ENCODE results near the gene PNMT. TPM values are rescaled to one million over a fixed set of nuclear protein-coding genes. Genes with fewer than 3 reads are reported as not detected.

Gene PNMT
- total and polyA plus RNA-seq, 2 donors (not counting 1 experiment from before 2014, with no cell fraction given), result not detected

DNA sequence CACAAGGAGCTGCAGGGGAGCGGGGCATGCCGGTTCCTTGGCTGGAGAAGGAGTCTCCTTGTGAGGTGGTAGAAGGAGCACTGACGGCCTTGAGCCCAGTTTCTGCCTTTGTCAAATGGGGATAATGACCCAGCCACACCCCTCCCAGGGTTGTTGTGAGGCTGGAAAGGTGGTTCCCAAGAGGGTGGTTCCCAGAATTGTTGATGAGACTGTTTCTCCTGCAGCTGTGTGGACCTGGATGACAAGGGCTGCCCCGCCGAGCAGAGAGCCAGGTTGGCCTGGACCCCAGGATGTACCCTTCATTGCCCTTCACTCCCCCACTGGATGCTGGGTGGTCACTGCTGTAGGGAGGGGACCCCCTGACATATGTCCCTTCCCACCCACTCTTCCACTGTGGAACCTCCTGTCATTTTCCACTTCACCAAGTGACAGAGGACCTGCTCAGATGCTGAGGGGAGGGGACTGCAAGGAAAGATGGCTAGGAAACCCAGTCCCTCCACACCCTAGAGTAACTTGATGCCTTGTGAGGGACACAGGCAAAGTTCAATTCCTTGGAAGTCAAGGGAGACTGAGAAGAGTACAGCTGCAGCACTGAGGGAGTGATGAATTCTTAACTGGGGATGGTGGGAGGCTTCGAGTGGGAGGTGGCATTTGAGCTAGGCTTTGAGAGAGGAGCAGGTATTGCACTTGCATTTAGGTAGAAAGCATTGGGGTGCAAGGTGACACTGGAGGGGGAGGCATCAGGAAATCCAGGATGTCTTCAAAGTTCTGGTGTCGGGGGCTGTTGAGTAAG is 51.5 kb downstream of the PNMT start:
- Histone ChIP-seq H3K79me2 (ENCODE audit: control insufficient read depth, insufficient read depth, low read length) (no peaks in the 10 kb centered on the region), H3K4me2 (ENCODE audit: extremely low read depth, insufficient read depth, low read length) (no peak overlapping the region), H2AFZ (ENCODE audit: low read length) (no peak overlapping the region), H3K4me3 (replicated peaks in 1 of 4; ENCODE audit: control extremely low read depth in 1 of 4, insufficient read depth in 1 of 4, low read depth in 3 of 4, low read length in 4 of 4) (no peak overlapping the region), H3K9me3 (ENCODE audit: control insufficient read depth, insufficient read depth, low read depth, low read length) (no peaks in the 10 kb centered on the region), H3K9ac (ENCODE audit: insufficient read depth, low read length) (no peak overlapping the region), H3K27ac (ENCODE audit: insufficient read depth, low read length) (no peak overlapping the region), H4K20me1 (ENCODE audit: control insufficient read depth, extremely low read depth, insufficient read depth, low read length) (no peaks in the 10 kb centered on the region), H3K4me1 (ENCODE audit: control insufficient read depth, extremely low read depth, insufficient read depth, low read length) (no peaks in the 10 kb centered on the region), H3K27me3 (ENCODE audit: control insufficient read depth, insufficient read depth, low read length) (no peaks in the 10 kb centered on the region), H3K36me3 (ENCODE audit: control insufficient read depth, insufficient read depth, low read length) (peaks cover 12% of the 10 kb centered on the region)
- no peak for DNase-seq (ENCODE audit: low read depth in 2 of 2)
- TF ChIP-seq, protein P1, sequence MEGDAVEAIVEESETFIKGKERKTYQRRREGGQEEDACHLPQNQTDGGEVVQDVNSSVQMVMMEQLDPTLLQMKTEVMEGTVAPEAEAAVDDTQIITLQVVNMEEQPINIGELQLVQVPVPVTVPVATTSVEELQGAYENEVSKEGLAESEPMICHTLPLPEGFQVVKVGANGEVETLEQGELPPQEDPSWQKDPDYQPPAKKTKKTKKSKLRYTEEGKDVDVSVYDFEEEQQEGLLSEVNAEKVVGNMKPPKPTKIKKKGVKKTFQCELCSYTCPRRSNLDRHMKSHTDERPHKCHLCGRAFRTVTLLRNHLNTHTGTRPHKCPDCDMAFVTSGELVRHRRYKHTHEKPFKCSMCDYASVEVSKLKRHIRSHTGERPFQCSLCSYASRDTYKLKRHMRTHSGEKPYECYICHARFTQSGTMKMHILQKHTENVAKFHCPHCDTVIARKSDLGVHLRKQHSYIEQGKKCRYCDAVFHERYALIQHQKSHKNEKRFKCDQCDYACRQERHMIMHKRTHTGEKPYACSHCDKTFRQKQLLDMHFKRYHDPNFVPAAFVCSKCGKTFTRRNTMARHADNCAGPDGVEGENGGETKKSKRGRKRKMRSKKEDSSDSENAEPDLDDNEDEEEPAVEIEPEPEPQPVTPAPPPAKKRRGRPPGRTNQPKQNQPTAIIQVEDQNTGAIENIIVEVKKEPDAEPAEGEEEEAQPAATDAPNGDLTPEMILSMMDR (conservative IDR thresholded peaks at IDR 0.05 in 1 of 2, IDR thresholded peaks at IDR 0.05 in 1 of 2; ENCODE audit: low read depth in 1 of 2, low read length in 2 of 2), result no peak
- TF ChIP-seq EZH2 (IDR thresholded peaks at IDR 0.05; ENCODE audit: low read length, missing control alignments), result no peak

Other genes starting within 250 kb of the PNMT start
- gene MED1, start 217.2 kb upstream of the PNMT start, total RNA-seq, result 20.5 and 28.4 TPM in 2 replicates
- gene MED1, start 217.2 kb upstream of the PNMT start, polyA plus RNA-seq, result 32.3 and 36.5 TPM in 2 replicates
- gene CDK12, start 207.0 kb upstream of the PNMT start, total RNA-seq, result 19.3 and 24.9 TPM in 2 replicates
- gene CDK12, start 207.0 kb upstream of the PNMT start, polyA plus RNA-seq, result 19.4 and 22.2 TPM in 2 replicates
- gene NEUROD2, start 60.5 kb upstream of the PNMT start, total RNA-seq, result not detected in 2 replicates
- not detected in 2 replicates for gene NEUROD2, start 60.5 kb upstream of the PNMT start, polyA plus RNA-seq
- gene PPP1R1B, start 41.5 kb upstream of the PNMT start, total RNA-seq, result under 0.01 and 0.26 TPM in 2 replicates
- gene PPP1R1B, start 41.5 kb upstream of the PNMT start, polyA plus RNA-seq, result 0.05 TPM in 1 of 2 replicates, not detected in the other
- gene STARD3, start 31.3 kb upstream of the PNMT start, total RNA-seq, result 28.0 and 31.7 TPM in 2 replicates
- gene STARD3, start 31.3 kb upstream of the PNMT start, polyA plus RNA-seq, result 30.4 and 43.1 TPM in 2 replicates
- gene TCAP, start 3.1 kb upstream of the PNMT start, total RNA-seq, result 0.17 and 0.26 TPM in 2 replicates
- 0.05 TPM in 1 of 2 replicates, not detected in the other for gene TCAP, start 3.1 kb upstream of the PNMT start, polyA plus RNA-seq
- 8.8 and 10.8 TPM in 2 replicates for gene PGAP3, start 19.6 kb downstream of the PNMT start, total RNA-seq
- gene PGAP3, start 19.6 kb downstream of the PNMT start, polyA plus RNA-seq, result 5.9 and 7.9 TPM in 2 replicates
- gene ERBB2, start 31.6 kb downstream of the PNMT start, total RNA-seq, result 24.7 and 33.9 TPM in 2 replicates
- 24.7 and 25.0 TPM in 2 replicates for gene ERBB2, start 31.6 kb downstream of the PNMT start, polyA plus RNA-seq
- 18.2 and 25.6 TPM in 2 replicates for gene MIEN1, start 62.1 kb downstream of the PNMT start, total RNA-seq
- 58.0 and 66.2 TPM in 2 replicates for gene MIEN1, start 62.1 kb downstream of the PNMT start, polyA plus RNA-seq
- gene GRB7, start 69.5 kb downstream of the PNMT start, total RNA-seq, result under 0.01 and 0.77 TPM in 2 replicates
- 0.07 TPM in 2 replicates for gene GRB7, start 69.5 kb downstream of the PNMT start, polyA plus RNA-seq
- not detected in 2 replicates for gene IKZF3, start 195.9 kb downstream of the PNMT start, total RNA-seq
- 0.03 TPM in 1 of 2 replicates, not detected in the other for gene IKZF3, start 195.9 kb downstream of the PNMT start, polyA plus RNA-seq
- gene ZPBP2, start 199.7 kb downstream of the PNMT start, total RNA-seq, result not detected in 2 replicates
- not detected in 2 replicates for gene ZPBP2, start 199.7 kb downstream of the PNMT start, polyA plus RNA-seq